Measurements from ENCODE around the gene INAFM2. TPM values are rescaled to one million over a fixed set of nuclear protein-coding genes. Genes with fewer than 3 reads are reported as not detected.

The INAFM2 gene
- total and polyA plus RNA-seq, 2 donors (not counting 3 experiments of a cell fraction or from before 2014, with no cell fraction given): 10.4 to 24.1 TPM

- ChIA-PET POLR2A (interaction anchor here (1.2 kb wide), 1 partner anchor 15 kb away, joined by 3 read pairs; no protein-coding TSS in a partner anchor), CTCF (interaction anchor here (1.0 to 3.2 kb wide), 19 partner anchors 10 to 163 kb away, joined by 3 to 82 read pairs (median 8); partner anchors contain the start of genes DISP2, INAFM2 and IVD)
- BruUV-seq (replicated peaks): no TSS peak
- dilution Hi-C loops (cut with MboI; ENCODE audit: extremely low pct_ligation_motif_present, low sequenced_read_pairs): no loop called here
- H4K20me1 ChIP-seq (replicated peaks; ENCODE audit: control insufficient read depth, extremely low read depth, insufficient read depth, low read length): no peaks in the 10 kb centered on the region
- H3K4me1 ChIP-seq (ENCODE audit: control insufficient read depth, extremely low read depth, insufficient read depth, low read length): peaks cover 53% of the 10 kb centered on the region
- intact Hi-C loops (cut with micrococcal nuclease): loop anchor here (1.0 kb wide), 3 partner anchors 22 to 79 kb away; no protein-coding TSS in a partner anchor
- peak overlapping the region; percentile 96 for H3K27ac ChIP-seq (ENCODE audit: insufficient read depth, low read depth, low read length)
- H3K9me1 ChIP-seq (replicated peaks; ENCODE audit: control insufficient read depth, extremely low read depth, insufficient read depth, low read length): no peaks in the 10 kb centered on the region
- peak; percentile 95 for FAIRE-seq
- peak overlapping the region; percentile 50 for H3K4me2 ChIP-seq (ENCODE audit: insufficient read depth, low read length)
- no peak overlapping the region for H3K4me3 ChIP-seq (replicated peaks in 1 of 3; ENCODE audit: insufficient read depth in 1 of 3, low read depth in 1 of 3, low read length in 3 of 3)
- H2AFZ ChIP-seq (ENCODE audit: low read depth, low read length): peak overlapping the region; percentile 18
- no peaks in the 10 kb centered on the region for H3K36me3 ChIP-seq (ENCODE audit: control insufficient read depth in 2 of 2, extremely low read depth in 1 of 2, insufficient read depth in 2 of 2, low read length in 2 of 2)
- H3K9me3 ChIP-seq (replicated peaks; ENCODE audit: control insufficient read depth, insufficient read depth, low read length): no peaks in the 10 kb centered on the region
- peaks cover 11% of the 10 kb centered on the region for H3K79me2 ChIP-seq (ENCODE audit: control insufficient read depth, insufficient read depth, low read length)
- peak; percentile 93 for DNase-seq (ENCODE audit: low read depth, low spot score)
- peak overlapping the region; percentile 78 for H3K9ac ChIP-seq (replicated peaks; ENCODE audit: extremely low read depth, insufficient read depth, low read length)
- peak; percentile 91 for TF ChIP-seq JUN (IDR thresholded peaks at IDR 0.05; ENCODE audit: borderline replicate concordance, insufficient read depth, insufficient read length, low read depth)
- TF ChIP-seq EZH2 (IDR thresholded peaks at IDR 0.05; ENCODE audit: borderline replicate concordance, low read depth, low read length, severe bottlenecking): no peak
- TF ChIP-seq CTCF (IDR thresholded peaks at IDR 0.05; ENCODE audit: extremely low read depth in 1 of 2, insufficient read depth in 1 of 2, low read depth in 1 of 2, low read length in 2 of 2): no peak
- TF ChIP-seq POLR2A (IDR thresholded peaks at IDR 0.05; ENCODE audit: low read depth, low read length): peak; percentile 64
- peak; percentile 93 for TF ChIP-seq FOS (IDR thresholded peaks at IDR 0.05; ENCODE audit: borderline replicate concordance, insufficient read depth, low read length)
- TF ChIP-seq MAX (IDR thresholded peaks at IDR 0.05; ENCODE audit: insufficient read depth, insufficient read length): peak; percentile 7
- peak; percentile 90 for TF ChIP-seq POLR2AphosphoS5 (IDR thresholded peaks at IDR 0.05; ENCODE audit: insufficient read depth, low read depth, low read length)
- TF ChIP-seq GATA2 (IDR thresholded peaks at IDR 0.05; ENCODE audit: insufficient read depth, insufficient read length, low read depth, low read length): no peak
- TF ChIP-seq MYC (IDR thresholded peaks at IDR 0.05; ENCODE audit: low read depth, low read length): no peak
- H3K27me3 ChIP-seq (ENCODE audit: control insufficient read depth in 2 of 2, insufficient read depth in 2 of 2, low read length in 2 of 2): no peaks in the 10 kb centered on the region
These were observed 20.0 kb downstream of the INAFM2 start for GRCh38 chr15:40343512-40343911.
